PFSK-1 (cell line): ENCODE data around the gene PLEKHM3.

ENCODE experiments used
- FOXP2 ChIP-seq: optimal IDR thresholded peaks from 2 replicates; pipeline ENCODE3; 2011; ENCODE audit warnings: borderline replicate concordance, control low read depth, inconsistent platforms; ENCODE audit not compliant: insufficient read depth; ENCODE audit errors: extremely low read length, extremely low read depth
- POLR2AphosphoS5 ChIP-seq: IDR thresholded peaks from 2 replicates; pipeline ENCODE4 v1.6.1; 2012; ENCODE audit warnings: low read depth, mild to moderate bottlenecking, control low read depth, low read length, moderate library complexity
- REST ChIP-seq, 2 experiments: IDR thresholded peaks; 2 replicates each; pipeline versions ENCODE4 v1.6.1 to v1.8.0; 2011 to 2012; ENCODE audit warnings: low read depth in 2 of 2, low read length in 2 of 2, control low read depth in 1 of 2, inconsistent platforms in 1 of 2, mild to moderate bottlenecking in 1 of 2, moderate library complexity in 1 of 2; ENCODE audit not compliant: insufficient read depth in 1 of 2
- SIN3A ChIP-seq: IDR thresholded peaks from 2 replicates; pipeline ENCODE4 v1.6.1; 2012; ENCODE audit warnings: mild to moderate bottlenecking, low read length, moderate library complexity, borderline replicate concordance; ENCODE audit not compliant: insufficient read depth
- TAF1 ChIP-seq: IDR thresholded peaks from 2 replicates; pipeline ENCODE4 v1.6.1; 2012; ENCODE audit warnings: low read length, control low read depth, borderline replicate concordance; ENCODE audit not compliant: insufficient read depth

PLEKHM3 gene

GRCh38 chr2:208062113-208062512, 36.8 kb upstream of the PLEKHM3 start:
- TF ChIP-seq FOXP2 = no peak
- TF ChIP-seq SIN3A = no peak
- no peak for TF ChIP-seq TAF1
- no peak for TF ChIP-seq REST (IDR thresholded peaks at IDR 0.05; ENCODE audit: insufficient read depth in 1 of 2, low read depth in 2 of 2, low read length in 2 of 2)

GRCh38 chr2:208057108-208057507, 31.8 kb upstream of the PLEKHM3 start:
- TF ChIP-seq FOXP2 (no peak), REST (IDR thresholded peaks at IDR 0.05; ENCODE audit: insufficient read depth in 1 of 2, low read depth in 2 of 2, low read length in 2 of 2) (no peak), SIN3A (no peak), TAF1 (no peak), POLR2AphosphoS5 (no peak)

- TF ChIP-seq SIN3A = no peak
- no peak for TF ChIP-seq POLR2AphosphoS5
- no peak for TF ChIP-seq TAF1
- TF ChIP-seq FOXP2 = no peak
- TF ChIP-seq REST (IDR thresholded peaks at IDR 0.05; ENCODE audit: insufficient read depth in 1 of 2, low read depth in 2 of 2, low read length in 2 of 2) = no peak
Observed at GRCh38 chr2:208049441-208049840, 24.1 kb upstream of the PLEKHM3 start.

GRCh38 chr2:208049006-208049405, 23.7 kb upstream of the PLEKHM3 start:
- TF ChIP-seq TAF1 (no peak), SIN3A (no peak), POLR2AphosphoS5 (no peak), REST (IDR thresholded peaks at IDR 0.05; ENCODE audit: insufficient read depth in 1 of 2, low read depth in 2 of 2, low read length in 2 of 2) (no peak), FOXP2 (no peak)

- TF ChIP-seq FOXP2 (no peak), REST (IDR thresholded peaks at IDR 0.05; ENCODE audit: insufficient read depth in 1 of 2, low read depth in 2 of 2, low read length in 2 of 2) (no peak), SIN3A (no peak), TAF1 (no peak), POLR2AphosphoS5 (no peak)
Observed at GRCh38 chr2:208047840-208048239, 22.5 kb upstream of the PLEKHM3 start.
